B cell (primary cell): Measurements from ENCODE around the gene SSBP3.

ENCODE experiments used
- CTCF ChIP-seq: fragments of 200-600 bp; IDR thresholded peaks from one replicate; pipeline ENCODE4 v1.8.0; 2022; ENCODE audit warnings: antibody characterized with exemption, mild to moderate bottlenecking
- EZH2 ChIP-seq: IDR thresholded peaks from 2 replicates; pipeline ENCODE4 v1.6.1; 2012; ENCODE audit warnings: borderline replicate concordance, low read depth, mild to moderate bottlenecking, moderate library complexity, low read length; ENCODE audit not compliant: insufficient read depth, poor library complexity, severe bottlenecking

DNA sequence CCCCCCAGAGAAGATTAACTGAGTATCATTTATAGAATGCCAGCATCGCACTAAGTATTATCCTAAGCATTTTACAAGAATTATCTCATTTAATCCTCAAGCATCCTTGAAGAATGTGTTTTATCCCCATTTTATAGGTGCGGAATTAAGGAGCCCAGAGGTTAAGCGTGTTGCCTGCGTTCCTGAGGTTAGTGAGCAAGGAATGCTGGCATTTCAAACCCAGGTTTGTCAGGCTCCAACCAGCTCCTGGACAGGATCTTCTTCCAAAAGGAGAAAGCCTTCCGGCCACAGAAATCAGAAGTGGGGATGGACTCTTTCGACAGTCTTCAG is 82.3 kb downstream of the SSBP3 start:
- TF ChIP-seq CTCF (no peak), EZH2 (no peak)
